Gastrocnemius medialis (tissue), 4 donors: Measurements from ENCODE around the gene ROR2. TPM values are rescaled to one million over a fixed set of nuclear protein-coding genes. Genes with fewer than 3 reads are reported as not detected.

Source experiments
- ATAC-seq, 2 donors: fragments of 150-250 bp; one replicate each; pipeline ENCODE4 v1.9.1; 2016
- DNase-seq, 2 donors: peaks; one replicate each; pipeline ENCODE4 v3.0.0-alpha.2; 2019
- H3K27ac ChIP-seq, 4 donors: fragments of 200-600 bp; sonication (generic); 1 replicate in 1 of 4; 2 replicates in 3 of 4; pipeline ENCODE4 v1.5.1; 2016 to 2018; ENCODE audit warnings: mild to moderate bottlenecking in 2 of 4, moderate library complexity in 1 of 4
- H3K27me3 ChIP-seq, 3 donors: fragments of 200-600 bp; sonication (generic) in 2 of 3; 1 replicate in 1 of 3; 2 replicates in 2 of 3; pipeline versions ENCODE4 v1.5.1 to v1.6.0; 2016 to 2019; ENCODE audit warnings: mild to moderate bottlenecking in 1 of 3, moderate library complexity in 1 of 3
- H3K36me3 ChIP-seq, 2 donors: fragments of 200-600 bp; sonication (generic) in 1 of 2; one replicate each; pipeline ENCODE4 v1.5.1; 2017 to 2018
- H3K4me1 ChIP-seq, 2 donors: fragments of 200-600 bp; sonication (generic) in 1 of 2; one replicate each; pipeline ENCODE4 v1.5.1; 2016 to 2017; ENCODE audit warnings: mild to moderate bottlenecking in 2 of 2
- H3K4me3 ChIP-seq, 4 donors: fragments of 200-600 bp; sonication (generic) in 3 of 4; 1 replicate in 1 of 4; 2 replicates in 3 of 4; pipeline ENCODE4 v1.5.1; 2016 to 2019; ENCODE audit warnings: mild to moderate bottlenecking in 2 of 4
- H3K9me3 ChIP-seq, 3 donors: fragments of 200-600 bp; sonication (generic) in 2 of 3; 1 replicate in 1 of 3; 2 replicates in 2 of 3; pipeline ENCODE4 v1.5.1; 2016 to 2019
- POLR2A ChIP-seq, 2 donors: fragments of 450-650 bp; IDR thresholded peaks; one replicate each; pipeline ENCODE4 v1.6.1; 2017; ENCODE audit warnings: antibody characterized with exemption in 2 of 2, mild to moderate bottlenecking in 2 of 2, moderate library complexity in 2 of 2
- in situ Hi-C, 4 donors: fragments of 200-750 bp; cut with MboI; loops; one replicate each; pipeline versions ENCODE4 v1.15.0 to v1.8.0; 2017; ENCODE audit warnings: low sequenced_read_pairs in 4 of 4
- intact Hi-C: fragments of 100-400 bp; cut with DNase I; formaldehyde crosslinking; loops from one replicate; pipeline ENCODE4 v1.15.1; 2023; ENCODE audit warnings: low total_unique reads
- total RNA-seq, 4 donors: library from RNA; depleted of rRNA; stranded (reverse); fragments of >200 nt; gene quantifications; one replicate each; pipeline versions ENCODE4 v1.1.0 to v1.2.3, GENCODE V29; 2016
- TF ChIP-seq, protein P1 (sequence below), 5 experiments: fragments of 450-650 bp in 3 of 5; fragments of 200-600 bp in 2 of 5; sonication (generic) in 2 of 5; IDR thresholded peaks in 4 of 5; conservative IDR thresholded peaks in 1 of 5; 1 replicate in 4 of 5; 2 replicates in 1 of 5; pipeline ENCODE4 v1.5.1; 2016 to 2019; ENCODE audit warnings: antibody characterized with exemption in 5 of 5, mild to moderate bottlenecking in 3 of 5, moderate library complexity in 3 of 5

ROR2 gene
- total RNA-seq, 4 donors from 2014 or later = 0.15 to 1.2 (median 0.61) TPM

GRCh38 chr9:91812191-91812590 lies 137.8 kb downstream of the ROR2 start:
- H3K27ac ChIP-seq = no peak overlapping the region
- DNase-seq = no peak
- no peak overlapping the region for H3K4me3 ChIP-seq
- no peaks in the 10 kb centered on the region for H3K9me3 ChIP-seq
- no peaks in the 10 kb centered on the region for H3K4me1 ChIP-seq
- H3K36me3 ChIP-seq = no peaks in the 10 kb centered on the region
- ATAC-seq = no peak
- intact Hi-C loops = no loop called here
- no peaks in the 10 kb centered on the region for H3K27me3 ChIP-seq
- TF ChIP-seq POLR2A (IDR thresholded peaks at IDR 0.05) = no peak
- TF ChIP-seq, protein P1, sequence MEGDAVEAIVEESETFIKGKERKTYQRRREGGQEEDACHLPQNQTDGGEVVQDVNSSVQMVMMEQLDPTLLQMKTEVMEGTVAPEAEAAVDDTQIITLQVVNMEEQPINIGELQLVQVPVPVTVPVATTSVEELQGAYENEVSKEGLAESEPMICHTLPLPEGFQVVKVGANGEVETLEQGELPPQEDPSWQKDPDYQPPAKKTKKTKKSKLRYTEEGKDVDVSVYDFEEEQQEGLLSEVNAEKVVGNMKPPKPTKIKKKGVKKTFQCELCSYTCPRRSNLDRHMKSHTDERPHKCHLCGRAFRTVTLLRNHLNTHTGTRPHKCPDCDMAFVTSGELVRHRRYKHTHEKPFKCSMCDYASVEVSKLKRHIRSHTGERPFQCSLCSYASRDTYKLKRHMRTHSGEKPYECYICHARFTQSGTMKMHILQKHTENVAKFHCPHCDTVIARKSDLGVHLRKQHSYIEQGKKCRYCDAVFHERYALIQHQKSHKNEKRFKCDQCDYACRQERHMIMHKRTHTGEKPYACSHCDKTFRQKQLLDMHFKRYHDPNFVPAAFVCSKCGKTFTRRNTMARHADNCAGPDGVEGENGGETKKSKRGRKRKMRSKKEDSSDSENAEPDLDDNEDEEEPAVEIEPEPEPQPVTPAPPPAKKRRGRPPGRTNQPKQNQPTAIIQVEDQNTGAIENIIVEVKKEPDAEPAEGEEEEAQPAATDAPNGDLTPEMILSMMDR (IDR thresholded peaks at IDR 0.05 in 4 of 5, conservative IDR thresholded peaks at IDR 0.05 in 1 of 5) = no peak
- in situ Hi-C loops = no loop called here

GRCh38 chr9:91811024-91811909 lies 138.8 kb downstream of the ROR2 start:
- TF ChIP-seq POLR2A (IDR thresholded peaks at IDR 0.05) = no peak
- TF ChIP-seq, protein P1 (IDR thresholded peaks at IDR 0.05 in 4 of 5, conservative IDR thresholded peaks at IDR 0.05 in 1 of 5) = no peak
- DNase-seq = no peak
- H3K4me1 ChIP-seq = no peaks in the 10 kb centered on the region
- in situ Hi-C loops (no loop called here), intact Hi-C loops (no loop called here)
- H3K9me3 ChIP-seq = no peaks in the 10 kb centered on the region
- H3K36me3 ChIP-seq = no peaks in the 10 kb centered on the region
- H3K27ac ChIP-seq = no peak overlapping the region
- H3K4me3 ChIP-seq = no peak overlapping the region
- H3K27me3 ChIP-seq = no peaks in the 10 kb centered on the region
- no peak for ATAC-seq

DNA sequence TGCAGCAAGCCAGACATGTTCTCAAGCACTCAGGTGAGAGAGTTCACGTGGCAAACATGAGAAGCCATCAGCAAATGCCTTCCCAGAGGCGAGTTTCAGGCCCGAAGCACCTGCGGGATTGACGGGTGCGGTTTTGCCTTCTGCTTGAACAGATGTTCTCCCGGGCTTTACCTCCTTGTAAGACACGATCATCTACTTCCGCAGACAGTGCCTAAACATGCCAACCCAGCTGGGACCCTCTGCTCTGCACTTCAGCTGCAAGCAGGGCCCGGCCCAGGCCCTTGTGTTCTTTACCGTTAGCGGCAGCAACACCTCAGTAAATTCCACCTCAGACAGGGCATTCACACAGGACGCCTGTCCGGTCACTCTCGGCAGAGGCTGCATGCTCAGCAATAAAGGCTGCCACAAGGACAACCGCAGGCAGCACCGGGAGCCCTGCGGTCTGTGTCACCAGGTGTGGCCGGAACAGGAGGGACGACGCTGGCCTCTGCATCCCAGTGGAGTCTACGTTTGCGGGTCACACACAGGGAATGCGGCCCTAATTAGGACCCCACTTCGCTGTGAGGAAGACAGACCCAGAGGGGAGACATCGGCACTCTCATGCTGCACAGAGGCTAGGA lies 139.6 kb downstream of the ROR2 start:
- no peaks in the 10 kb centered on the region for H3K27me3 ChIP-seq
- TF ChIP-seq, protein P1 (IDR thresholded peaks at IDR 0.05 in 4 of 5, conservative IDR thresholded peaks at IDR 0.05 in 1 of 5) = no peak
- TF ChIP-seq POLR2A (IDR thresholded peaks at IDR 0.05) = no peak
- H3K36me3 ChIP-seq = no peaks in the 10 kb centered on the region
- H3K4me1 ChIP-seq = no peaks in the 10 kb centered on the region
- ATAC-seq = no peak
- intact Hi-C loops (no loop called here), in situ Hi-C loops (no loop called here)
- DNase-seq = no peak
- no peak overlapping the region for H3K27ac ChIP-seq
- H3K9me3 ChIP-seq = no peaks in the 10 kb centered on the region
- no peak overlapping the region for H3K4me3 ChIP-seq

- no peak overlapping the region for H3K4me3 ChIP-seq
- no peaks in the 10 kb centered on the region for H3K9me3 ChIP-seq
- no peaks in the 10 kb centered on the region for H3K27me3 ChIP-seq
- no peaks in the 10 kb centered on the region for H3K36me3 ChIP-seq
- in situ Hi-C loops (no loop called here), intact Hi-C loops (no loop called here)
- DNase-seq = no peak
- TF ChIP-seq POLR2A (IDR thresholded peaks at IDR 0.05) = no peak
- TF ChIP-seq, protein P1 (IDR thresholded peaks at IDR 0.05 in 4 of 5, conservative IDR thresholded peaks at IDR 0.05 in 1 of 5) = no peak
- ATAC-seq = no peak
- no peak overlapping the region for H3K27ac ChIP-seq
- H3K4me1 ChIP-seq = no peaks in the 10 kb centered on the region
Measured at GRCh38 chr9:91809581-91810285, 140.3 kb downstream of the ROR2 start.
